ENCODE measurements around the gene KRT82.

The KRT82 gene

GRCh38 chr12:52367876-52368275 lies 38.3 kb downstream of the KRT82 start:
- Histone ChIP-seq H3K36me3 (replicated peaks; ENCODE audit: low read depth, low read length) (no peaks in the 10 kb centered on the region), H3K9me3 (ENCODE audit: insufficient read depth, low read length) (no peaks in the 10 kb centered on the region), H3K4me3 (ENCODE audit: low read length) (no peak overlapping the region), H3K27me3 (ENCODE audit: low read depth, low read length) (peaks cover 62% of the 10 kb centered on the region), H3K4me2 (ENCODE audit: low read length) (no peak overlapping the region), H2AFZ (ENCODE audit: low read depth, low read length) (no peak overlapping the region), H3K9ac (ENCODE audit: low read length) (no peak overlapping the region), H3K27ac (ENCODE audit: low read length) (no peak overlapping the region), H4K20me1 (ENCODE audit: insufficient read depth, low read length) (no peaks in the 10 kb centered on the region), H3K79me2 (ENCODE audit: low read length) (no peaks in the 10 kb centered on the region), H3K4me1 (ENCODE audit: low read length) (peaks cover 6% of the 10 kb centered on the region; the same call in 1 of the 2 replicates)
- no peak for TF ChIP-seq EZH2phosphoT487 (IDR thresholded peaks at IDR 0.05; ENCODE audit: low read depth)
- no peak for TF ChIP-seq CTCF (IDR thresholded peaks at IDR 0.05; ENCODE audit: low read depth, low read length)

DNA sequence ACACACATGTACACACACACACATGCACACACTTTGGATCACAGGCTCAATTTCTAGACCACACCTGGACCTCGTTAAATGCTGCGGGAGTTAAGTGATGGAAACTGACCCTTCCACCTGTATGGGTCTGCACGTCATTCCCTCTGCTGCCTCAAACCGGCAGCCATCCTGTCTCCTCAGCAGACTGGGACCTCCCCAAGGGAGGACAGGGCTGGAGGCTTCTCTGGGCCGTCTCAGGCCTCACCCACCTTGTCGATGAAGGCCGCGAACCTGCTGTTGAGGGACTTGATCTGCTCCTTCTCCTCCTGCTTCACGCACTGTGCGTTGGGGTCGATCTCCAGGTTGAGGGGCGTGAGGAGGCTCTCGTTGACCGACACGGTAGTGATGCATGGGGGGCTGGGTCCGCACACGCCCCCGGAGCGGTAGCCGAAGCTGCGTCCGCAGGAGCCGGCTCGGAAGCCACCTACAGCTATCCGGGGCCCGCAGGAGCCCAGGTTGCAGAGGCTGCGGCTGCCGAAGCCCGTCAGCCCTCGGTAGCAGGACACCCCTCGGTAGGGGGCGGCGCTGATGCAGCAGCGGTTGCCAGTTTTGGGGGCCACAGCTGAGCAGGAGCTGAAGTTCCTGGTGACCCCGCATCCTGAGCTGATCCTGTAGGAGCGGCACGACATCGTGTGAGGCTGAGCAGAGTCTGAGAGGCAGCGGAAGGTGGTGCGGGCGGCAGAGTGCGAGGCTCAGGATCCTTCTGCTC lies 39.2 kb downstream of the KRT82 start, which contains the start of gene KRT85:
KRT85 (minus strand) TSS at position 744 of the 748 bp plus-strand sequence; CDS start at position 668, 76 bp downstream.
- Histone ChIP-seq H3K79me2 (ENCODE audit: low read length) (no peaks in the 10 kb centered on the region), H3K36me3 (replicated peaks; ENCODE audit: low read depth, low read length) (no peaks in the 10 kb centered on the region), H3K4me1 (ENCODE audit: low read length) (peaks cover 6% of the 10 kb centered on the region; the same call in 1 of the 2 replicates), H3K9ac (ENCODE audit: low read length) (no peak within 1 kb of the TSS), H3K9me3 (ENCODE audit: insufficient read depth, low read length) (no peaks in the 10 kb centered on the region), H3K4me2 (ENCODE audit: low read length) (no peak within 1 kb of the TSS), H3K27ac (ENCODE audit: low read length) (no peak within 1 kb of the TSS), H3K4me3 (ENCODE audit: low read length) (no peak within 1 kb of the TSS), H3K27me3 (ENCODE audit: low read depth, low read length) (peaks cover 62% of the 10 kb centered on the region), H2AFZ (ENCODE audit: low read depth, low read length) (no peak within 1 kb of the TSS), H4K20me1 (ENCODE audit: insufficient read depth, low read length) (no peaks in the 10 kb centered on the region)
- no peak for TF ChIP-seq CTCF (IDR thresholded peaks at IDR 0.05; ENCODE audit: low read depth, low read length)
- no peak for TF ChIP-seq EZH2phosphoT487 (IDR thresholded peaks at IDR 0.05; ENCODE audit: low read depth)

DNA sequence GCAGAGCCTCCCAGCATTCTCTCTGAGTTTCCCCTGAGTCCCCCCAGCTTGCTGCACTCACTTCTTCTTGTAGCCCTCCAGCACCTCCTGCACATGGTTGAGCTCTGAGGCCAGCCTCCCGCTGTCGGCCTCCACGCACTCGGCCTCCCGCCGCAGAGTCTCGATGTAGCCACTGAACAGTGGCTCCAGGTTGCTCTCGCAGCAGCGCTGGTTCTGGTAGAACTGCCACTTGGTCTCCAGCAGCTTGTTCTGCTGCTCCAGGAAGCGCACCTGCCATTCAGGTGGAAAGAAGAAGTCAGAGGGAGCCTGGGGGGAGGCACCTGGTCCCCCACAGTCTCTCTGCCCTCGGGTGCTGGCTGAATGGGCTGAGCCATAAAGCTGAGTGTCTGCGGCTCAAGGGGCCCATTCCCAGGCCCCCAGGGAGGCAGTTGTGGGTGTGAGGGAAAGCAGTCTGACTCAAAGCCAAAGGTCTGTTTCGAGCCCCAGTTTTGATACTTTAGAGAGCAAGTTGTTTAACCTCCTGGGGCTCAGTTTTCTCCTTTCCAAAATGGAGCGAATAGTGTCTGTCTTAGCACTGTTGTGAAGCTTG lies 41.1 kb downstream of the KRT82 start:
- TF ChIP-seq EZH2phosphoT487 (IDR thresholded peaks at IDR 0.05; ENCODE audit: low read depth) (no peak), CTCF (IDR thresholded peaks at IDR 0.05; ENCODE audit: low read depth, low read length) (no peak)
- H4K20me1 ChIP-seq (ENCODE audit: insufficient read depth, low read length): no peaks in the 10 kb centered on the region
- H3K36me3 ChIP-seq (replicated peaks; ENCODE audit: low read depth, low read length): no peaks in the 10 kb centered on the region
- no peaks in the 10 kb centered on the region for H3K79me2 ChIP-seq (ENCODE audit: low read length)
- no peaks in the 10 kb centered on the region for H3K9me3 ChIP-seq (ENCODE audit: insufficient read depth, low read length)
- no peak overlapping the region for H3K27ac ChIP-seq (ENCODE audit: low read length)
- peaks cover 57% of the 10 kb centered on the region for H3K27me3 ChIP-seq (ENCODE audit: low read depth, low read length)
- H3K4me3 ChIP-seq (ENCODE audit: low read length): no peak overlapping the region
- H2AFZ ChIP-seq (ENCODE audit: low read depth, low read length): no peak overlapping the region
- peaks cover 6% of the 10 kb centered on the region; the same call in 1 of the 2 replicates for H3K4me1 ChIP-seq (ENCODE audit: low read length)
- no peak overlapping the region for H3K4me2 ChIP-seq (ENCODE audit: low read length)
- H3K9ac ChIP-seq (ENCODE audit: low read length): no peak overlapping the region

DNA sequence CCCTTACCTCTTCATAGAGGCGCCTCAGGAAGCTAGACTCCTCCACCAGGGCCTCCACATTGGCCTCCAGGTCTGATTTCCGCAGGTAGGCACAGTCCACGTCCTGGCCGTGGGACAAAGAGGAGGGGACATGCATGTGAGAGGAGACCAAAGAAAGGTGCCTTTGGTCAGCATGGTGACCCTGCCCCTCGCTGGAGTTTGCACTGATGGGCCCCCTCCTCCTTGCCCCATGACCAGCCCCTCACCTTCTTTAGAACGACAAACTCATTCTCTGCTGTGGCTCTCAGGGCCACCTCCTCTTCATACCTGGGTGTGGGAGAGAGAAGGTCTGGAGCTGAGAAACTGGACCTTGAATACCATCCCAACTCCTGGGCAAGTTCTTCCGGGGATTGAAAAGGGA lies 42.1 kb downstream of the KRT82 start:
- Histone ChIP-seq H3K4me1 (ENCODE audit: low read length) (peaks cover 6% of the 10 kb centered on the region; the same call in 1 of the 2 replicates), H3K9ac (ENCODE audit: low read length) (no peak overlapping the region), H3K27ac (ENCODE audit: low read length) (no peak overlapping the region), H3K79me2 (ENCODE audit: low read length) (no peaks in the 10 kb centered on the region), H4K20me1 (ENCODE audit: insufficient read depth, low read length) (no peaks in the 10 kb centered on the region), H3K9me3 (ENCODE audit: insufficient read depth, low read length) (no peaks in the 10 kb centered on the region), H2AFZ (ENCODE audit: low read depth, low read length) (no peak overlapping the region), H3K4me3 (ENCODE audit: low read length) (no peak overlapping the region), H3K27me3 (ENCODE audit: low read depth, low read length) (peaks cover 47% of the 10 kb centered on the region), H3K36me3 (replicated peaks; ENCODE audit: low read depth, low read length) (no peaks in the 10 kb centered on the region), H3K4me2 (ENCODE audit: low read length) (no peak overlapping the region)
- no peak for TF ChIP-seq EZH2phosphoT487 (IDR thresholded peaks at IDR 0.05; ENCODE audit: low read depth)
- TF ChIP-seq CTCF (IDR thresholded peaks at IDR 0.05; ENCODE audit: low read depth, low read length): no peak

All from OCI-LY3 (cell line).